HCT116 (cell line): ENCODE results near the gene CRHR2. TPM values are rescaled to one million over a fixed set of nuclear protein-coding genes. Genes with fewer than 3 reads are reported as not detected.

Experiments used
- ATAC-seq: fragments of 200-7000 bp; cut with Tn5 transposase; 2 replicates; pipeline ENCODE4 v1.9.1; 2020; ENCODE audit warnings: mild to moderate bottlenecking, moderate library complexity
- BruUV-seq: library from RNA; stranded (reverse); fragments of 400-500 nt; replicated peaks from 2 replicates; lab custom pipeline; 2021; lab: Mats Ljungman, UMichigan
- CTCF ChIA-PET: fragments of 300-600 bp; sonication (Branson Sonifier 250); formaldehyde crosslinking; loops from one replicate; lab custom pipeline; 2021; ENCODE audit warnings: antibody characterized with exemption; lab: Charles Lee
- POLR2A ChIA-PET: fragments of 300-600, 350-600 bp; sonication (Branson Sonifier 250); formaldehyde crosslinking; loops from one replicate; lab custom pipeline; 2021; ENCODE audit warnings: antibody characterized with exemption; lab: Charles Lee
- RAD21 ChIA-PET, 2 experiments: fragments of 300-600 bp; sonication (Branson Sonifier 250); formaldehyde crosslinking; loops; one replicate each; lab custom pipeline; 2023; ENCODE audit warnings: low total read pairs in 2 of 2; ENCODE audit not compliant: uncharacterized antibody in 2 of 2, unreplicated experiment in 2 of 2, low non-redundant PET in 1 of 2; lab: Charles Lee
- DNase-seq: peaks from one replicate; pipeline ENCODE4 v3.0.0-alpha.2; 2010; ENCODE audit warnings: low read depth, low spot score
- H2AFZ ChIP-seq: fragments of 200-600 bp; shearing (Covaris generic), sonication (generic); 2 replicates; pipeline ENCODE4 v1.6.1; 2017; ENCODE audit warnings: low read depth, mixed run types, mixed read lengths, antibody characterized with exemption, low read length; ENCODE audit not compliant: poor library complexity, severe bottlenecking
- H3K27ac ChIP-seq: 2 replicates; pipeline ENCODE4 v1.5.1; 2012; ENCODE audit warnings: low read depth, low read length
- H3K27me3 ChIP-seq: fragments of 200-600 bp; sonication (generic); 2 replicates; pipeline ENCODE4 v1.6.1; 2016; ENCODE audit warnings: mixed run types, low read length, mixed read lengths; ENCODE audit not compliant: insufficient read depth
- H3K36me3 ChIP-seq, 2 experiments: fragments of 200-500 bp in 1 of 2; fragments of 200-600 bp in 1 of 2; sonication (Bioruptor generic) in 1 of 2; sonication (generic) in 1 of 2; 2 replicates each; pipeline versions ENCODE4 v1.5.1 to v1.6.1; 2014 to 2016; ENCODE audit warnings: low read length in 2 of 2, inconsistent platforms in 1 of 2, mixed read lengths in 1 of 2, mixed run types in 1 of 2; ENCODE audit not compliant: insufficient read depth in 2 of 2, control insufficient read depth in 1 of 2
- H3K4me1 ChIP-seq, 2 experiments: fragments of 200-600 bp in 1 of 2; sonication (generic) in 1 of 2; 2 replicates each; pipeline versions ENCODE4 v1.5.1 to v1.6.1; 2012 to 2017; ENCODE audit warnings: low read length in 2 of 2, inconsistent platforms in 1 of 2, mild to moderate bottlenecking in 1 of 2, mixed read lengths in 1 of 2, mixed run types in 1 of 2, moderate library complexity in 1 of 2; ENCODE audit not compliant: insufficient read depth in 2 of 2, control insufficient read depth in 1 of 2
- H3K4me2 ChIP-seq: fragments of 200-600 bp; sonication (generic); 2 replicates; pipeline ENCODE4 v1.6.1; 2017; ENCODE audit warnings: mixed run types, low read length, mixed read lengths
- H3K4me3 ChIP-seq, 2 experiments: fragments of 200-600 bp in 1 of 2; sonication (generic) in 1 of 2; replicated peaks in 1 of 2; 2 replicates each; pipeline ENCODE4 v1.5.1; 2011 to 2016; ENCODE audit warnings: low read length in 2 of 2, control low read depth in 1 of 2, low read depth in 1 of 2, mild to moderate bottlenecking in 1 of 2, mixed read lengths in 1 of 2, mixed run types in 1 of 2
- H3K79me2 ChIP-seq: fragments of 200-600 bp; sonication (generic); 2 replicates; pipeline ENCODE4 v1.6.1; 2017; ENCODE audit warnings: mild to moderate bottlenecking, mixed run types, low read length, moderate library complexity, mixed read lengths; ENCODE audit not compliant: insufficient read depth
- H3K9ac ChIP-seq: fragments of 200-600 bp; sonication (generic); 2 replicates; pipeline ENCODE4 v1.6.1; 2016; ENCODE audit warnings: low read length, mixed read lengths
- H3K9me2 ChIP-seq: fragments of 200-600 bp; sonication (generic), shearing (Covaris generic); 2 replicates; pipeline ENCODE4 v1.6.1; 2017; ENCODE audit warnings: mixed run types, mild to moderate bottlenecking, moderate library complexity; ENCODE audit not compliant: insufficient read depth
- H3K9me3 ChIP-seq, 2 experiments: fragments of 200-500 bp in 1 of 2; fragments of 200-600 bp in 1 of 2; sonication (Bioruptor generic) in 1 of 2; sonication (generic) in 1 of 2; 2 replicates each; pipeline ENCODE4 v1.6.1; 2014 to 2017; ENCODE audit warnings: low read length in 2 of 2, mixed read lengths in 2 of 2, inconsistent platforms in 1 of 2, low read depth in 1 of 2, mild to moderate bottlenecking in 1 of 2, mixed run types in 1 of 2, moderate library complexity in 1 of 2; ENCODE audit not compliant: control insufficient read depth in 1 of 2, insufficient read depth in 1 of 2
- H4K20me1 ChIP-seq: fragments of 200-600 bp; sonication (generic), shearing (Covaris generic); 2 replicates; pipeline ENCODE4 v1.6.1; 2017; ENCODE audit warnings: mixed run types, mild to moderate bottlenecking, moderate library complexity; ENCODE audit not compliant: insufficient read depth
- CBX3 ChIP-seq: IDR thresholded peaks from 2 replicates; pipeline ENCODE4 v1.6.1; 2012; ENCODE audit warnings: low read depth
- EGR1 ChIP-seq: IDR thresholded peaks from 2 replicates; pipeline ENCODE4 v1.6.1; 2012; ENCODE audit warnings: low read depth
- EZH2 ChIP-seq: fragments of 200-600 bp; sonication (generic); IDR thresholded peaks from 2 replicates; pipeline ENCODE4 v1.6.1; 2017; ENCODE audit warnings: antibody characterized with exemption, mixed run types
- FOSL1 ChIP-seq: IDR thresholded peaks from 2 replicates; pipeline ENCODE4 v1.6.1; 2012; ENCODE audit warnings: low read depth
- POLR2AphosphoS5 ChIP-seq: IDR thresholded peaks from 2 replicates; pipeline ENCODE4 v1.6.1; 2011; ENCODE audit warnings: mild to moderate bottlenecking, low read depth, low read length, moderate library complexity
- SP1 ChIP-seq: IDR thresholded peaks from 2 replicates; pipeline ENCODE4 v1.6.1; 2012; ENCODE audit warnings: low read depth
- SRF ChIP-seq: IDR thresholded peaks from 2 replicates; pipeline ENCODE4 v1.6.1; 2012; ENCODE audit warnings: low read depth
- TCF7L2 ChIP-seq: IDR thresholded peaks from 2 replicates; pipeline ENCODE4 v1.7.0; 2011; ENCODE audit warnings: borderline replicate concordance, inconsistent platforms; ENCODE audit not compliant: insufficient read depth, insufficient read length; ENCODE audit errors: extremely low read depth
- intact Hi-C: fragments of 100-400 bp; cut with micrococcal nuclease; formaldehyde crosslinking; loops from 2 replicates; pipeline ENCODE4 v1.10.0; 2022
- total RNA-seq: library from RNA; stranded (reverse); gene quantifications from one replicate; pipeline ENCODE4 v1.2.1, GENCODE V29; 2021; ENCODE audit not compliant: unreplicated experiment
- TF ChIP-seq, protein P1 (sequence below): IDR thresholded peaks from 2 replicates; pipeline ENCODE4 v1.6.1; 2012
- TF ChIP-seq, protein P2 (sequence below), 3 experiments: fragments of 200-600 bp in 1 of 3; sonication (generic) in 1 of 3; IDR thresholded peaks in 2 of 3; conservative IDR thresholded peaks in 1 of 3; 2 replicates each; pipeline ENCODE4 v1.5.1; 2012 to 2017; ENCODE audit warnings: low read depth in 2 of 3, low read length in 2 of 3, antibody characterized with exemption in 1 of 3, borderline replicate concordance in 1 of 3, control low read depth in 1 of 3, mild to moderate bottlenecking in 1 of 3, mixed read lengths in 1 of 3, mixed run types in 1 of 3, moderate library complexity in 1 of 3; ENCODE audit not compliant: insufficient read depth in 1 of 3

The CRHR2 gene
- total RNA-seq, 1 experiment from 2014 or later = not detected

GRCh38 chr7:30729642-30730041 is 47.4 kb upstream of the CRHR2 start:
- Histone ChIP-seq H3K9me2 (no peaks in the 10 kb centered on the region), H3K79me2 (no peaks in the 10 kb centered on the region), H3K9ac (no peak overlapping the region), H3K27ac (no peak overlapping the region), H2AFZ (no peak overlapping the region), H3K27me3 (peaks cover 2% of the 10 kb centered on the region; the same call in 1 of the 2 replicates)
- RAD21 ChIA-PET = no interaction called here
- no TSS peak for BruUV-seq
- TF ChIP-seq POLR2AphosphoS5 = no peak
- TF ChIP-seq SP1 = no peak
- no peak for TF ChIP-seq EGR1
- no peak for TF ChIP-seq TCF7L2
- no peak for TF ChIP-seq CBX3
- TF ChIP-seq, all 23 proteins: peak for 0
- Histone ChIP-seq H3K36me3 (no peaks in the 10 kb centered on the region), H3K4me1 (no peaks in the 10 kb centered on the region), H3K9me3 (no peaks in the 10 kb centered on the region), H4K20me1 (no peaks in the 10 kb centered on the region), H3K4me3 (no peak overlapping the region), H3K4me2 (no peak overlapping the region)
- ChIA-PET POLR2A (no interaction called here), CTCF (interaction anchor here (1.3 kb wide), 1 partner anchor 9 kb away, joined by 4 read pairs; no protein-coding TSS in a partner anchor)
- intact Hi-C loops = no loop called here
- ATAC-seq (no peak), DNase-seq (no peak)

- DNase-seq (no peak), ATAC-seq (no peak)
- TF ChIP-seq TCF7L2 = no peak
- TF ChIP-seq, protein P1, sequence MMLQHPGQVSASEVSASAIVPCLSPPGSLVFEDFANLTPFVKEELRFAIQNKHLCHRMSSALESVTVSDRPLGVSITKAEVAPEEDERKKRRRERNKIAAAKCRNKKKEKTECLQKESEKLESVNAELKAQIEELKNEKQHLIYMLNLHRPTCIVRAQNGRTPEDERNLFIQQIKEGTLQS = no peak
- TF ChIP-seq SRF = no peak
- no peak for TF ChIP-seq SP1
- TF ChIP-seq EZH2 = no peak
- TF ChIP-seq, protein P2, sequence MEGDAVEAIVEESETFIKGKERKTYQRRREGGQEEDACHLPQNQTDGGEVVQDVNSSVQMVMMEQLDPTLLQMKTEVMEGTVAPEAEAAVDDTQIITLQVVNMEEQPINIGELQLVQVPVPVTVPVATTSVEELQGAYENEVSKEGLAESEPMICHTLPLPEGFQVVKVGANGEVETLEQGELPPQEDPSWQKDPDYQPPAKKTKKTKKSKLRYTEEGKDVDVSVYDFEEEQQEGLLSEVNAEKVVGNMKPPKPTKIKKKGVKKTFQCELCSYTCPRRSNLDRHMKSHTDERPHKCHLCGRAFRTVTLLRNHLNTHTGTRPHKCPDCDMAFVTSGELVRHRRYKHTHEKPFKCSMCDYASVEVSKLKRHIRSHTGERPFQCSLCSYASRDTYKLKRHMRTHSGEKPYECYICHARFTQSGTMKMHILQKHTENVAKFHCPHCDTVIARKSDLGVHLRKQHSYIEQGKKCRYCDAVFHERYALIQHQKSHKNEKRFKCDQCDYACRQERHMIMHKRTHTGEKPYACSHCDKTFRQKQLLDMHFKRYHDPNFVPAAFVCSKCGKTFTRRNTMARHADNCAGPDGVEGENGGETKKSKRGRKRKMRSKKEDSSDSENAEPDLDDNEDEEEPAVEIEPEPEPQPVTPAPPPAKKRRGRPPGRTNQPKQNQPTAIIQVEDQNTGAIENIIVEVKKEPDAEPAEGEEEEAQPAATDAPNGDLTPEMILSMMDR (IDR thresholded peaks at IDR 0.05 in 2 of 3, conservative IDR thresholded peaks at IDR 0.05 in 1 of 3; ENCODE audit: borderline replicate concordance in 1 of 3, insufficient read depth in 1 of 3, low read depth in 2 of 3, low read length in 2 of 3) = no peak
- no peak for TF ChIP-seq FOSL1
- H3K4me1 ChIP-seq = no peaks in the 10 kb centered on the region
- ChIA-PET RAD21 (no interaction called here), POLR2A (no interaction called here), CTCF (no interaction called here)
- H3K9me2 ChIP-seq = no peaks in the 10 kb centered on the region
- H3K9me3 ChIP-seq = no peaks in the 10 kb centered on the region
- no peaks in the 10 kb centered on the region for H3K36me3 ChIP-seq
- H4K20me1 ChIP-seq = no peaks in the 10 kb centered on the region
- H3K27me3 ChIP-seq = peaks cover 4% of the 10 kb centered on the region; the same call in 1 of the 2 replicates
- intact Hi-C loops = no loop called here
- H3K79me2 ChIP-seq = no peaks in the 10 kb centered on the region
- no peak overlapping the region for H3K4me3 ChIP-seq
- no peak overlapping the region for H3K9ac ChIP-seq
- H3K4me2 ChIP-seq = no peak overlapping the region
- H2AFZ ChIP-seq = no peak overlapping the region
- no TSS peak for BruUV-seq
- no peak overlapping the region for H3K27ac ChIP-seq
Observed at GRCh38 chr7:30728591-30729100, 46.4 kb upstream of the CRHR2 start.
